HG02588 (cell line): ENCODE measurements around the gene PARP3.

Experiments
- ATAC-seq: cut with Tn5 transposase; IDR thresholded peaks from one replicate; pipeline ENCODE4 v1.9.1; 2021; ENCODE audit warnings: mild to moderate bottlenecking, moderate library complexity; ENCODE audit not compliant: unreplicated experiment

Gene PARP3

DNA sequence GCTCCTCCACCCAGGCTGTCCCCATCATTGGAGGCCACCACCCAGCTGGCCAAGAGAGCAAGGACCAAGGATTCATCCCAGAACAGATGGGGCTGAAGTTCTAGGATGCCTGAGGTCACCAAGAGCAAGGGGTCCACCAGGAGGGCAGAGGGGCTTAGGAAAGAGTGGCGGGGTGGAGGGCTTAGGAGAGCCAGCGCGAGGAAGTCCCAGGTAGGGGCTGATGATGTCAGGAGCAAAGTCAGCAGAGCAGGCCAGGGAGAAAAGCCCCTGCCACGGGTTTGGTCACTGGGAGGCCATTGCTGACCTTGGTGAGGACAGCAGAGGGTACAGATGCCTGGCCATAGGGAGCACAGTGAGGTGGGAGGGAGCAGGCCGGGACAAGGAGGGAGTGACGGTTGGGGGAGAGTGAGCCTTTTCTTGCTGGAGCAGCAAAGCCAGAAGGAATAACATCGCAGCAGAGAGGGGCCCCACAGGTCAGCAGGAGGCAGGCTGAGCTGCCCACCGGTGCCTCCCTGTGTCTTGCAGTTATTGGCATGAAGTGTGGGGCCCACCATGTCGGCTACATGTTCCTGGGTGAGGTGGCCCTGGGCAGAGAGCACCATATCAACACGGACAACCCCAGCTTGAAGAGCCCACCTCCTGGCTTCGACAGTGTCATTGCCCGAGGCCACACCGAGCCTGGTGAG is 5.2 kb downstream of the PARP3 start:
- ATAC-seq, result no peak

GRCh38 chr3:51948016-51948580 is 5.9 kb downstream of the PARP3 start:
- no peak for ATAC-seq

DNA sequence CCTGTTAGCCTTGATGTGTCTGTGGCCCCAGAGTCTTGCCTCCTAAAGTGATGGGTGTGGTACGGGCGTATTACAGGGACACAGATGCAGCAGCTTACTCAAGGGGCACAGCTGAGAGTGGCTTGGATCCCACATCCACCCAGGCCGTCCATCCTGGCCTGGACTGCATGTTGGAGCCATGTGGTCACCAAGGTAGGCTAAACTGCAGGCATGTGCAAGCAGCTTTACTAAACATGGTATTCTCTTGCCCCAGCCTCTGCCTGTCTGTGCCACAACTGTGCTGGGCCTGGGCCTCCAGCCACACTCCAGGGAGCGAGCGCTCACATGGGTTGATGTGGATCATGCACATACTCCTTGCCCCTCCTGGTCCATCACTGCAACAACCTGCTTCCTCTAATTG is 7.0 kb downstream of the PARP3 start:
- no peak for ATAC-seq

GRCh38 chr3:51950899-51951298 is 8.7 kb downstream of the PARP3 start:
- ATAC-seq, result no peak

- no peak for ATAC-seq
Measured at GRCh38 chr3:51953445-51953844, 11.3 kb downstream of the PARP3 start.

- ATAC-seq, result no peak
Measured at GRCh38 chr3:51954105-51954504, 11.9 kb downstream of the PARP3 start.

- ATAC-seq, result no peak
Measured at GRCh38 chr3:51954713-51955112, 12.6 kb downstream of the PARP3 start.

DNA sequence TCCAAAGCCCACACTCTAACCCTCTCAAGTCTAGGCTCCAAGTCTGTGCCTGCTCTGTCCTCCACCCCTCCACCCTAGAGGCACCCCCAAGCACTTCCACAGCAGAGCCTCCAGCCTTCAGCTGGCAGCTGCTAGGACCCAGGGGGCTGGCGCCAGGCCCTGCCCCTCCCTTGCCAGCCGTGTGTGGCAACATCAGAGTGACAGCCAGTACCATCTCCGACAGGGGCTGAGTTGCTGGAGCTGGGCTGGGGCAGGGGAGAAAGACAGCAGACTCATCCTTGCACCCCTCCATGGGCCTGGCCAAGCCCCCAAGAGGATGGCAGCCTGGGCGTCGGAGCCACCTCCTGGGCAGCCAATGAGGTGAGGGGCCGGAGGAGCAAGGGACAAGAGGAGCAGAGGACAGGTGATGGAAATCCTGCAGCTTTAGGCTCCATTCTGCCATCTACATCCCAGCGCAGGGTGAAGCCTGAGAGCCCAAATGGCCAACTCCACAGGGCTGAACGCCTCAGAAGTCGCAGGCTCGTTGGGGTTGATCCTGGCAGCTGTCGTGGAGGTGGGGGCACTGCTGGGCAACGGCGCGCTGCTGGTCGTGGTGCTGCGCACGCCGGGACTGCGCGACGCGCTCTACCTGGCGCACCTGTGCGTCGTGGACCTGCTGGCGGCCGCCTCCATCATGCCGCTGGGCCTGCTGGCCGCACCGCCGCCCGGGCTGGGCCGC is 13.2 kb downstream of the PARP3 start, which contains the start of gene GPR62:
Gene GPR62 (plus strand): TSS at position 207 of the 718 bp plus-strand sequence. CDS start 272 bp downstream, at position 479.
- no peak for ATAC-seq

DNA sequence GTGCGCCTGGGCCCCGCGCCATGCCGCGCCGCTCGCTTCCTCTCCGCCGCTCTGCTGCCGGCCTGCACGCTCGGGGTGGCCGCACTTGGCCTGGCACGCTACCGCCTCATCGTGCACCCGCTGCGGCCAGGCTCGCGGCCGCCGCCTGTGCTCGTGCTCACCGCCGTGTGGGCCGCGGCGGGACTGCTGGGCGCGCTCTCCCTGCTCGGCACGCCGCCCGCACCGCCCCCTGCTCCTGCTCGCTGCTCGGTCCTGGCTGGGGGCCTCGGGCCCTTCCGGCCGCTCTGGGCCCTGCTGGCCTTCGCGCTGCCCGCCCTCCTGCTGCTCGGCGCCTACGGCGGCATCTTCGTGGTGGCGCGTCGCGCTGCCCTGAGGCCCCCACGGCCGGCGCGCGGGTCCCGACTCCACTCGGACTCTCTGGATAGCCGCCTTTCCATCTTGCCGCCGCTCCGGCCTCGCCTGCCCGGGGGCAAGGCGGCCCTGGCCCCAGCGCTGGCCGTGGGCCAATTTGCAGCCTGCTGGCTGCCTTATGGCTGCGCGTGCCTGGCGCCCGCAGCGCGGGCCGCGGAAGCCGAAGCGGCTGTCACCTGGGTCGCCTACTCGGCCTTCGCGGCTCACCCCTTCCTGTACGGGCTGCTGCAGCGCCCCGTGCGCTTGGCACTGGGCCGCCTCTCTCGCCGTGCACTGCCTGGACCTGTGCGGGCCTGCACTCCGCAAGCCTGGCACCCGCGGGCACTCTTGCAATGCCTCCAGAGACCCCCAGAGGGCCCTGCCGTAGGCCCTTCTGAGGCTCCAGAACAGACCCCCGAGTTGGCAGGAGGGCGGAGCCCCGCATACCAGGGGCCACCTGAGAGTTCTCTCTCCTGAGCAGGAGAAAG is 14.0 kb downstream of the PARP3 start:
- no peak for ATAC-seq

GRCh38 chr3:51957520-51958205 is 15.5 kb downstream of the PARP3 start:
- no peak for ATAC-seq

DNA sequence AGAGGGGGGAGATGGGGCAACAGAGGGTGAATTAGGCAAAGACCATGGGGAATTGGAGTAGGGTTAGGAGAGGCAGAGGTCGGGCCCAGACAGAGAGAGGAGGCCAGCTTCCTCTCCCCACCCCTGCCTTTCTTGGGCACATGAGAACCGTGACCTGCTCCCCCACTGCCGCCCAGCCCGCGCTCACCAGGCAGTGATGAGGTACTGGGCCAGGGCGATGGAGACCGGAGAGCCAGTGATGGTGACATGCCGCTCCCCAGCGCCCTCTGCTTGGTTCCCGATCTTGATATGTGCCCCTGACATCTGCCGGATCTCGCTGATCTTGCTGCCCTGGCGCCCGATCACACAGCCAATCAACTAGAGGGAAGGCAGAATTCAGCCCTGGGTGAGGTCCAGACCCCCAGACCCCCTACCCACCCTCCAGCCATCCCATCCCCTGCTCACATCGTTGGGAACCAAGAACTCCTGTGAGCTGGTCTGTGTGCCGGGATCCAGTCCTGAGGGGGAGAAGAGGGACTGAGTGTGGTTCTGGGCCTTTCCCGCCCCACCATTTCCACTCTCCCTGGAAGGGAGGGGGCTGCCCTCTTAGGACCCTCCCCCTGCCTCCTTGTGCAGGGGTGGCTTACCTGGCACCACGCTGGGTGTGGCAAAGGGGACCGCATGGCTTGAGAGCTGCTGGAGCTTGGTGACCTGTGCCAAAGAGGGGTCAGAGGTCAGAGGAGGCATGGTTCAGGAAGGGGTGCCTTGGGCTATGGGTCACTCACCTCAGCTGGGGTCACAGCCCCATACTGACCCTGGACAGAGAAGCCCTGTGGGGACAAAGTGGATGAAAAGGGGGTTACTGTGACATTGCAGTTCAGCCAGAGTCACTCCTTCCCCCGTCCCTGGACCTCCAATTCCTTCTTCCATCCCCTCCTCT is 16.7 kb downstream of the PARP3 start:
- no peak for ATAC-seq

DNA sequence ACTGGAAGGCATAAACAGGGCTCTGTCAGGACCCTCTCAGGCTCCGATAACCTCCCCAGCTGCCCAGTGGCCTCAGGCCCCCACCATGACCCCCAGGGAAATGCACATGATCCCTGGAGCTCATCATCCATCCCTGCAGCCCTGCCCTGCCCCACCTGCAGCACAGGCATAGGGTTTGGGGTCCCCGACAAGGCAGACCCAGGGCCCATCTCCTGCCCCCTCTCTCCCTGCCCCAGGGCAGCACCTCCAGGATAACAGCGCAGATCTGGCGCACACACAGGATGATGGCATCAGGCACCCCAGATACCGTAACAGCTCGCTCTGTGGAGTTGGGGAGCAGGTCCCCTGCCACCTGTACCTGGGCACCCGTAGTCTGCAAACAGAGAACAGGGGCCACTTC is 17.5 kb downstream of the PARP3 start:
- ATAC-seq, result no peak

GRCh38 chr3:51960386-51960785 is 18.2 kb downstream of the PARP3 start:
- no peak for ATAC-seq

DNA sequence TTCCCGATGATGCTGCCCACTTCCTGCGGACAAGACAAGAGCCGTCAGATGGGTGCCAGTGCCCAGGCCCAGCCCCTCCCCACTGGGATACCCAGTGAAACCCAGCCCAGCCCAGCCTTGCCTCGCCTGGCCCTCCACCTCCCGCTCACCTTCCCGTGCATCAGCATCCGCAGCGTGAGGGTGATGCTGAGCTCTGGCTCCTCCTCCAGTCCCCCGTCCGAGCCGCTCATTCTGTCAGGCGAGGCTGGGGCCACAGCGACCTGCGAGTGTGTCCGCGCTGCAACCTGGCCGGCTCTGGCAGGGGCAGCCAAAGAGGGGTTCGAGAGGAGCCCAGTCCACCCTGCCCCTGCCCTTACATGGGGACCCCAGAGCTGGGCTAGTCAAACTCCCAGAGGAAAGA is 18.8 kb downstream of the PARP3 start:
- no peak for ATAC-seq

DNA sequence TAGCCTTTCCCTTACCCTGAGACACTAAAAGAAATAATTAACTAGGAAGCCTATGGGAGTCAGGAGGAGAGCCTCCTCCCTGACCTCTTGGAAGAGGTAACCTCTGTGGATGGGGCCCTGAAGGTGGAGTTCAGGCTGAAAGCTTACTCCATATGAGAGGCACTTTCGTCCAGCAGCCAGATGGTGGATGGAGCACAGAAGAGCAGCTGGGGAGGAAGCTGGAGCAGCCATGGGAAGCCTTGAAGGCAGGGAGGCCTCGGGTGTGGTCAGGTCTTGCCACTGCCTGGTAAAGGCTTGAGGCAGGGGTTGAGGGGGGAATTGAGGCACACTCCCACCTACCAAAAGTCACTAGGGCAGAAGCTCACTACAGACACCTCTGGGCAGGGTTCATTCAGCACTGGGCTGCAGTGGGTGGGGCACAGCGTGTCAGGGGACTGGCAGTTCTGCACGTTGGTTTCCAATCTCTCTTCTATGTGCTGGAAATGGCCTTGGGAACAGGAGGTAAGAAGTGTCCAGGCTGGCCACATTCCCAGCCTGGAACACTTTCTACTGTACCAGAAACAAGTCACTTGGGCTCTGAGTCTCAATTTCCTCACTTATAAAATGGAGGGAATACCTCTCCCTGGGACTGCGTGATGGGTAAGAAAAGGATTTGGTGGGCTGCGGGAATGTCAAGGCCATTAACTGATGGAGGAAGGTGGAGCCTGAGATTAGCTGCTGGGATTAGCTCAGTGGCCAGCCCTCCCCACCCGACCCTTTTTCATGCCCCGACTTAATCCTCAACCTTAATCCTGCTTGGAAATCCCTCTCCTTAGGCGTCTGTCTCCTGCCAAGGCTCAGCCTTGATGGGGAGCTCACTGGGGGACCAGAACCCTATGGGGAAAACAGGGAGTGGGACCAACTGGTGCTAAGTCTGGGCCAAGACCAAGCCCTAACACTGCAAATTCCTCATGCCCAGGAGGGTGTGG is 19.7 kb downstream of the PARP3 start:
- ATAC-seq, result no peak

DNA sequence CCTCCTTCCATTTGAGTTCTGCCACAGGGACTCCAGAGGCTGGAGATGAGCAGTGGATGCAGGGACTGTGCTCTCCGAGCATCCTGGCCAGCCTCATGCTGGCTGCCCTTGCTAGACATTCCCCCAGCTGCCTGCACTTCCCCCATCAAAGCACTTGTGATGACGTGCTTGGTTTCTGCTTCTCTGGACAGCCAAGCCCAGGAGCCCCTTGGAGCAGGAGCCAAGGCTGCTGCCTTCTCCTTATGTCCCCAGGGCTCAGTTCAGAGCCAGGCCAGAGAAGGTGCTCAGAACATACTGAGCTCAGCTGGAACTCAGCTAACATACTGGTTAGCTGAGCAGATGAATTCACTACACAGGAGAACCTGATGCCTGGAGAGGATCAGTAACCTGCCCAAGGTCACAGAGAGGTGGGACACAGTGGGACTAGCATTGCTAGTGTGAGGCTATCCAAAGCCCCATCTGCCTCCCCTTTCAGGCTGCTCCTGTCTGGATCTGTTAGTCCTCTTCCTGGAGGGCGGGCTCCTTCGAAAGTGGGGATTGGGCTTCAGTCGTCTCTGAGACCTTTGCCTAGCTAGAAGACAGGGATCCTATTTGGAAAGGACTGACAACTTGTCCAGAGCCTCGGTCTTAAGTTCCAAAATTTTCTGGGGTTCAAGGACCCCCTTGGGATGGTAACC is 20.8 kb downstream of the PARP3 start:
- no peak for ATAC-seq

GRCh38 chr3:51963951-51964451 is 21.8 kb downstream of the PARP3 start:
- no peak for ATAC-seq

DNA sequence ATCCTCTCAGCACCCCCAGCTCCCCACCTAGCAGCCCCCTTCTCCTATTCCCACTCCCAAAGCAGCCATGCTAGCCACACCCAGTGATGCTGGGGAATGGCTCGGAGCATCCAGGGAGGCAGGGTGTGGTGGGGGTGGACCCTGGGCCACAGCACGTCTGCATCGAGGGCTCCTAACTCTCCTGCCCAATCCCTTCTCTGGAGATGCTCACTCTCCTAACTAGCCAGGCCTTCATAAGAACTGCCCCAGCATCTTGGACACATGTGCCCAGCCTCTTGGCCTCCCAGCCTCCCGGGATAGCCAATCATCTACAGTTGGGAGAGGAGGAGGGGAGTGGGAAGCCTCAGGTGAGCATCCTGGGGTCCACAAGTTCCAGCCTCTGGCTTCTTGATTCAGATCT is 22.4 kb downstream of the PARP3 start:
- no peak for ATAC-seq
